ENCODE data around the gene ARMH1.

Gene ARMH1

GRCh38 chr1:44723496-44724295, 49.2 kb downstream of the ARMH1 start:
- TF ChIP-seq EGR1 (IDR thresholded peaks at IDR 0.05) (no peak), EP300 (IDR thresholded peaks at IDR 0.05; ENCODE audit: borderline replicate concordance) (no peak), FOXM1 (IDR thresholded peaks at IDR 0.05; ENCODE audit: borderline replicate concordance, low read depth) (no peak), MAX (IDR thresholded peaks at IDR 0.05) (no peak), TCF12 (IDR thresholded peaks at IDR 0.05; ENCODE audit: low read depth) (no peak), ZBTB7A (IDR thresholded peaks at IDR 0.05; ENCODE audit: low read depth) (no peak), CREB1 (IDR thresholded peaks at IDR 0.05; ENCODE audit: low read depth) (no peak), REST (IDR thresholded peaks at IDR 0.05; ENCODE audit: low read depth) (no peak)

GRCh38 chr1:44724296-44724954, 49.9 kb downstream of the ARMH1 start:
- no peak for TF ChIP-seq CEBPB (IDR thresholded peaks at IDR 0.05)

- TF ChIP-seq EGR1 (IDR thresholded peaks at IDR 0.05): no peak
- no peak for TF ChIP-seq TAF1 (IDR thresholded peaks at IDR 0.05; ENCODE audit: low read depth)
- no peak for TF ChIP-seq CREB1 (IDR thresholded peaks at IDR 0.05; ENCODE audit: low read depth)
- TF ChIP-seq USF1 (IDR thresholded peaks at IDR 0.05): no peak
Measured at GRCh38 chr1:44724955-44725698, 50.6 kb downstream of the ARMH1 start.

- TF ChIP-seq TAF1 (IDR thresholded peaks at IDR 0.05; ENCODE audit: low read depth) (peak; percentile 30; the same call in 1 of the 2 replicates), RAD21 (IDR thresholded peaks at IDR 0.05; ENCODE audit: low read depth) (peak; percentile 27; the same call in 1 of the 2 replicates), USF1 (IDR thresholded peaks at IDR 0.05) (peak; percentile 22; the same call in 1 of the 2 replicates), CREB1 (IDR thresholded peaks at IDR 0.05; ENCODE audit: low read depth) (no peak), ZBTB7A (IDR thresholded peaks at IDR 0.05; ENCODE audit: low read depth) (no peak), EP300 (IDR thresholded peaks at IDR 0.05; ENCODE audit: borderline replicate concordance) (no peak; the same call in 1 of the 2 replicates), TCF12 (IDR thresholded peaks at IDR 0.05; ENCODE audit: low read depth) (peak; percentile 87), YY1 (IDR thresholded peaks at IDR 0.05; ENCODE audit: low read depth) (peak; percentile 3; the same call in 1 of the 2 replicates), CEBPB (IDR thresholded peaks at IDR 0.05) (0 out of 2 replicates have a peak, but pooled peaks have one; percentile 24), EGR1 (IDR thresholded peaks at IDR 0.05) (no peak), NFIC (IDR thresholded peaks at IDR 0.05) (no peak; the same call in 1 of the 2 replicates), MAX (IDR thresholded peaks at IDR 0.05) (peak; percentile 83), REST (IDR thresholded peaks at IDR 0.05; ENCODE audit: low read depth) (no peak), FOXM1 (IDR thresholded peaks at IDR 0.05; ENCODE audit: borderline replicate concordance, low read depth) (no peak), TEAD4 (IDR thresholded peaks at IDR 0.05) (peak; percentile 86)
Measured at GRCh38 chr1:44730741-44731512, 56.4 kb downstream of the ARMH1 start, which contains the start of gene RNU5D-1. Gene RNU5D-1 (minus strand): TSS chr1:44731170.

GRCh38 chr1:44733365-44733764, 58.9 kb downstream of the ARMH1 start:
- TF ChIP-seq REST (IDR thresholded peaks at IDR 0.05; ENCODE audit: low read depth) (no peak), USF1 (IDR thresholded peaks at IDR 0.05) (peak; percentile 59)
